ENCODE data around the gene PSTPIP1.
"Not testable (repeated sequence)": the region's sequence is repeated elsewhere in the genome, so short reads cannot be mapped to it uniquely, and the experiment has no call there.

PSTPIP1 gene

GRCh38 chr15:76954744-76955143 is 40.2 kb upstream of the PSTPIP1 start:
- no peak for DNase-seq (ENCODE audit: extremely low read depth, insufficient read length)
- Histone ChIP-seq H3K27me3 (replicated peaks; ENCODE audit: control insufficient read depth, insufficient read depth, low read length) (no peaks in the 10 kb centered on the region), H3K4me3 (replicated peaks; ENCODE audit: low read depth, low read length) (no peak overlapping the region), H3K36me3 (ENCODE audit: control insufficient read depth, insufficient read depth, low read length) (peaks cover 2% of the 10 kb centered on the region)
- TF ChIP-seq CTCF (IDR thresholded peaks at IDR 0.05; ENCODE audit: insufficient read depth, low read length, poor library complexity, severe bottlenecking), result no peak

GRCh38 chr15:76961268-76962011 is 33.5 kb upstream of the PSTPIP1 start:
- no peak for DNase-seq (ENCODE audit: extremely low read depth, insufficient read length)
- Histone ChIP-seq H3K36me3 (ENCODE audit: control insufficient read depth, insufficient read depth, low read length) (no peaks in the 10 kb centered on the region), H3K27me3 (replicated peaks; ENCODE audit: control insufficient read depth, insufficient read depth, low read length) (peaks cover 2% of the 10 kb centered on the region), H3K4me3 (replicated peaks; ENCODE audit: low read depth, low read length) (no peak overlapping the region)
- no peak for TF ChIP-seq CTCF (IDR thresholded peaks at IDR 0.05; ENCODE audit: insufficient read depth, low read length, poor library complexity, severe bottlenecking)

GRCh38 chr15:76962337-76963013 is 32.5 kb upstream of the PSTPIP1 start:
- H3K4me3 ChIP-seq (replicated peaks; ENCODE audit: low read depth, low read length), result no peak overlapping the region
- TF ChIP-seq CTCF (IDR thresholded peaks at IDR 0.05; ENCODE audit: insufficient read depth, low read length, poor library complexity, severe bottlenecking), result no peak

GRCh38 chr15:76963596-76963995 is 31.3 kb upstream of the PSTPIP1 start:
- no peaks in the 10 kb centered on the region for H3K36me3 ChIP-seq (ENCODE audit: control insufficient read depth, insufficient read depth, low read length)
- DNase-seq (ENCODE audit: extremely low read depth, insufficient read length), result no peak
- TF ChIP-seq CTCF (IDR thresholded peaks at IDR 0.05; ENCODE audit: insufficient read depth, low read length, poor library complexity, severe bottlenecking), result no peak
- peaks cover 2% of the 10 kb centered on the region for H3K27me3 ChIP-seq (replicated peaks; ENCODE audit: control insufficient read depth, insufficient read depth, low read length)
- no peak overlapping the region for H3K4me3 ChIP-seq (replicated peaks; ENCODE audit: low read depth, low read length)

More at GRCh38 chr15:76962337-76963013, 32.5 kb upstream of the PSTPIP1 start:
- H3K36me3 ChIP-seq (ENCODE audit: control insufficient read depth, insufficient read depth, low read length), result no peaks in the 10 kb centered on the region
- DNase-seq (ENCODE audit: extremely low read depth, insufficient read length), result no peak
- H3K27me3 ChIP-seq (replicated peaks; ENCODE audit: control insufficient read depth, insufficient read depth, low read length), result peaks cover 2% of the 10 kb centered on the region

GRCh38 chr15:76964157-76964556 is 30.8 kb upstream of the PSTPIP1 start:
- Histone ChIP-seq H3K4me3 (replicated peaks; ENCODE audit: low read depth, low read length) (no peak overlapping the region), H3K36me3 (ENCODE audit: control insufficient read depth, insufficient read depth, low read length) (no peaks in the 10 kb centered on the region), H3K27me3 (replicated peaks; ENCODE audit: control insufficient read depth, insufficient read depth, low read length) (peaks cover 2% of the 10 kb centered on the region)
- DNase-seq (ENCODE audit: extremely low read depth, insufficient read length), result no peak
- no peak for TF ChIP-seq CTCF (IDR thresholded peaks at IDR 0.05; ENCODE audit: insufficient read depth, low read length, poor library complexity, severe bottlenecking)

- DNase-seq (ENCODE audit: extremely low read depth, insufficient read length); H3K36me3 ChIP-seq (ENCODE audit: control insufficient read depth, insufficient read depth, low read length); H3K4me3 ChIP-seq (replicated peaks; ENCODE audit: low read depth, low read length); H3K27me3 ChIP-seq (replicated peaks; ENCODE audit: control insufficient read depth, insufficient read depth, low read length): not testable (repeated sequence)
Observed at GRCh38 chr15:76966051-76966450, 28.9 kb upstream of the PSTPIP1 start.

All from GM06990 (cell line).